Adrenal gland (tissue), 12 donors: Measurements from ENCODE around the gene PACSIN2. TPM values are rescaled to one million over a fixed set of nuclear protein-coding genes. Genes with fewer than 3 reads are reported as not detected.
A peak's percentile ranks its signal among the peaks of the same experiment; 100 is the strongest.

ENCODE experiments used
- DNase-seq, 7 donors: peaks; one replicate each; pipeline ENCODE4 v3.0.0-alpha.2; 2019 to 2020
- H3K27ac ChIP-seq, 5 donors: fragments of 200-600 bp; sonication (generic) in 4 of 5; 1 replicate in 3 of 5; 2 replicates in 2 of 5; pipeline versions ENCODE4 v1.5.1 to v1.8.0; 2016 to 2020; ENCODE audit warnings: mild to moderate bottlenecking in 1 of 5
- H3K27me3 ChIP-seq: fragments of 200-600 bp; 2 replicates; pipeline ENCODE4 v1.8.0; 2021
- H3K36me3 ChIP-seq, 2 donors: fragments of 200-600 bp; replicated peaks in 1 of 2; 1 replicate in 1 of 2; 2 replicates in 1 of 2; pipeline versions ENCODE4 v1.5.1 to v1.8.0; 2018 to 2022
- H3K4me1 ChIP-seq, 2 donors: fragments of 200-600 bp; replicated peaks in 1 of 2; 1 replicate in 1 of 2; 2 replicates in 1 of 2; pipeline versions ENCODE4 v1.5.1 to v1.8.0; 2018 to 2021
- H3K4me3 ChIP-seq, 4 donors: fragments of 200-600 bp; sonication (generic) in 3 of 4; one replicate each; pipeline ENCODE4 v1.5.1; 2016 to 2018
- H3K9me3 ChIP-seq, 3 donors: fragments of 200-600 bp; sonication (generic) in 1 of 3; replicated peaks in 1 of 3; 1 replicate in 2 of 3; 2 replicates in 1 of 3; pipeline versions ENCODE4 v1.5.1 to v1.8.0; 2016 to 2021
- CTCF ChIP-seq, 6 experiments: fragments of 450-650 bp in 4 of 6; fragments of 200-600 bp in 2 of 6; sonication (generic) in 1 of 6; IDR thresholded peaks; 1 replicate in 5 of 6; 2 replicates in 1 of 6; pipeline versions ENCODE4 v1.5.1 to v1.8.0; 2016 to 2021; ENCODE audit warnings: antibody characterized with exemption in 6 of 6, mild to moderate bottlenecking in 2 of 6, moderate library complexity in 1 of 6
- POLR2A ChIP-seq, 2 donors: fragments of 450-650 bp; IDR thresholded peaks; one replicate each; pipeline ENCODE4 v1.6.1; 2017; ENCODE audit warnings: antibody characterized with exemption in 2 of 2, mild to moderate bottlenecking in 2 of 2, moderate library complexity in 1 of 2
- WGBS, 4 donors: extraction: QIAGEN DNeasy Blood & Tissue Kit in 2 of 4; methylation state at CpG; one replicate each; pipeline versions ENCODE4 v1.1.5 to v1.1.7; 2013 to 2017; 5-methylcytosine and 5-hydroxymethylcytosine counted together
- intact Hi-C, 2 donors: fragments of 100-400 bp; cut with DNase I; formaldehyde crosslinking; loops; one replicate each; pipeline versions ENCODE4 v1.14.1 to v1.15.0; 2022 to 2023
- polyA plus RNA-seq, 3 donors: library from polyadenylated mRNA; stranded (reverse); fragments of 200-250 nt in 2 of 3; fragments of 350-450 nt in 1 of 3; fragmentation: Illumina TruSeq in 1 of 3; extraction: RNeasy Lipid Tissue Mini Kit (QIAGEN cat#74804) in 1 of 3; gene quantifications; one replicate each; pipeline ENCODE4 v1.2.3, GENCODE V29; 2013 to 2014
- total RNA-seq, 9 donors: library from RNA; depleted of rRNA in 4 of 9; stranded (reverse); fragments of >200 nt in 4 of 9; fragments of 120-200 nt in 1 of 9; fragmentation: NEBNext Ultra II Directional in 1 of 9; extraction: Animal tissue kit (Norgen Biotek cat#: 25700) in 1 of 9; gene quantifications; one replicate each; pipeline versions ENCODE4 v1.1.0 to v1.2.4, GENCODE V29; 2013 to 2023
- donor health status: healthy with polysubstance abuse.
- donor health status: Bipolar disorder and iron deficiency.
- donor health status: DM: yes; HTN: yes; CAD: no.
- donor health status: DM: no; HTN: no; CAD: no.
- donor health status: DM: no; HTN: no; CAD: no.
- donor health status: DM: yes; HTN: yes; CAD: no.

PACSIN2 gene
- total and polyA plus RNA-seq, 12 donors = 29.8 to 186 (median 115) TPM

GRCh38 chr22:42991010-42991651 lies 23.8 kb downstream of the PACSIN2 start:
- 45 to 66% (median 61%) methylated on average over 4 to 5 of the region's 5 CpGs for WGBS, 4 donors
- H3K4me3 ChIP-seq = no peak overlapping the region
- no peaks in the 10 kb centered on the region for H3K36me3 ChIP-seq
- peaks cover 61 to 77% of the 10 kb centered on the region in 2 donors for H3K4me1 ChIP-seq
- peak overlapping the region in 4 of 5 donors; percentile 49 to 87 (median 74) for H3K27ac ChIP-seq
- H3K9me3 ChIP-seq = no peaks in the 10 kb centered on the region
- no peaks in the 10 kb centered on the region for H3K27me3 ChIP-seq
- peak in 5 of 7 donors; percentile 74 to 80 (median 77) for DNase-seq
- intact Hi-C loops = no loop called here
- no peak for TF ChIP-seq CTCF (IDR thresholded peaks at IDR 0.05)
- TF ChIP-seq POLR2A (IDR thresholded peaks at IDR 0.05) = peak in 1 of 2 donors; percentile 38

GRCh38 chr22:42990131-42990838 lies 24.7 kb downstream of the PACSIN2 start:
- Histone ChIP-seq H3K36me3 (no peaks in the 10 kb centered on the region), H3K4me3 (no peak overlapping the region), H3K9me3 (no peaks in the 10 kb centered on the region), H3K27ac (peak overlapping the region; percentile 5 to 87 (median 67)), H3K4me1 (peaks cover 61 to 76% of the 10 kb centered on the region in 2 donors), H3K27me3 (no peaks in the 10 kb centered on the region)
- peak in 1 of 2 donors; percentile 60 for TF ChIP-seq POLR2A (IDR thresholded peaks at IDR 0.05)
- TF ChIP-seq CTCF (IDR thresholded peaks at IDR 0.05) = peak; percentile 19 to 55 (median 44)
- peak; percentile 69 to 88 (median 86) for DNase-seq
- 44 to 59% (median 54%) methylated on average over 8 to 9 of the region's 9 CpGs for WGBS, 4 donors
- intact Hi-C loops = no loop called here

GRCh38 chr22:42986115-42986514 lies 28.8 kb downstream of the PACSIN2 start:
- TF ChIP-seq POLR2A (IDR thresholded peaks at IDR 0.05) = no peak
- Histone ChIP-seq H3K27me3 (no peaks in the 10 kb centered on the region), H3K4me3 (no peak overlapping the region), H3K4me1 (peaks cover 29 to 38% of the 10 kb centered on the region in 2 donors), H3K36me3 (no peaks in the 10 kb centered on the region), H3K27ac (peak overlapping the region in 3 of 5 donors; percentile 45 to 68 (median 57)), H3K9me3 (no peaks in the 10 kb centered on the region)
- intact Hi-C loops = no loop called here
- DNase-seq = peak in 1 of 7 donors; percentile 26
- 39 to 46% (median 42%) methylated on average over 12 to 13 of the region's 13 CpGs for WGBS, 4 donors

GRCh38 chr22:42985531-42985905 lies 29.4 kb downstream of the PACSIN2 start:
- H3K27ac ChIP-seq = peak overlapping the region in 3 of 5 donors; percentile 40 to 68 (median 57)
- H3K4me1 ChIP-seq = peaks cover 23 to 32% of the 10 kb centered on the region in 2 donors
- intact Hi-C loops = no loop called here
- no peak overlapping the region for H3K4me3 ChIP-seq
- WGBS, 4 donors = 75 to 83% (median 77%) methylated on average over 2 to 3 of the region's 3 CpGs
- DNase-seq = peak in 1 of 7 donors; percentile 0
- no peaks in the 10 kb centered on the region for H3K9me3 ChIP-seq
- no peak for TF ChIP-seq CTCF (IDR thresholded peaks at IDR 0.05)
- TF ChIP-seq POLR2A (IDR thresholded peaks at IDR 0.05) = no peak
- H3K27me3 ChIP-seq = no peaks in the 10 kb centered on the region
- no peaks in the 10 kb centered on the region for H3K36me3 ChIP-seq
